SK-N-SH treated with all-trans-retinoic acid at 6 μM for 48 hours (cell line): Measurements from ENCODE around the gene ADAM23.

Experiments
- ATAC-seq: fragments of 200-7000 bp; cut with Tn5 transposase; 3 replicates; pipeline ENCODE4 v1.9.1; 2020; ENCODE audit warnings: mild to moderate bottlenecking, moderate library complexity
- ARNTL ChIP-seq: fragments of 450-650 bp; formaldehyde crosslinking; IDR thresholded peaks from 2 replicates; pipeline ENCODE4 v1.5.0; 2020; ENCODE audit warnings: low read depth, mild to moderate bottlenecking, moderate library complexity, borderline replicate concordance
- BACH2 ChIP-seq: fragments of 250-450 bp; sonication (Bioruptor Pico); IDR thresholded peaks from 2 replicates; pipeline ENCODE4 v1.9.0; 2021; ENCODE audit warnings: mild to moderate bottlenecking, borderline replicate concordance
- CREB5 ChIP-seq: fragments of 250-450 bp; sonication (Bioruptor Pico); IDR thresholded peaks from 2 replicates; pipeline ENCODE4 v1.5.1; 2020; ENCODE audit warnings: low read depth, mild to moderate bottlenecking, moderate library complexity
- CSDC2 ChIP-seq: fragments of 250-450 bp; sonication (Bioruptor Pico); IDR thresholded peaks from 2 replicates; pipeline ENCODE4 v1.5.0; 2020; ENCODE audit warnings: mild to moderate bottlenecking, moderate library complexity
- CSRNP3 ChIP-seq: fragments of 250-450 bp; sonication (Bioruptor Pico); IDR thresholded peaks from 2 replicates; pipeline ENCODE4 v1.5.1; 2021; ENCODE audit warnings: mild to moderate bottlenecking, moderate library complexity
- ESRRG ChIP-seq: fragments of 250-450 bp; sonication (Bioruptor Pico); IDR thresholded peaks from 2 replicates; pipeline ENCODE4 v1.6.1; 2021; ENCODE audit warnings: mild to moderate bottlenecking
- GLIS3 ChIP-seq: fragments of 250-450 bp; sonication (Bioruptor Pico); IDR thresholded peaks from 2 replicates; pipeline ENCODE4 v1.5.0; 2020; ENCODE audit warnings: mild to moderate bottlenecking, moderate library complexity
- ISL1 ChIP-seq: fragments of 250-450 bp; sonication (Bioruptor Pico); IDR thresholded peaks from 2 replicates; pipeline ENCODE4 v2.1.2; 2022; ENCODE audit warnings: mild to moderate bottlenecking, moderate library complexity
- OSR1 ChIP-seq: fragments of 250-450 bp; sonication (Bioruptor Pico); IDR thresholded peaks from 2 replicates; pipeline ENCODE4 v1.8.0; 2022; ENCODE audit warnings: moderate library complexity, mild to moderate bottlenecking, inconsistent platforms
- PATZ1 ChIP-seq: fragments of 250-450 bp; sonication (Bioruptor Pico); IDR thresholded peaks from 2 replicates; pipeline ENCODE4 v1.8.0; 2020; ENCODE audit warnings: mild to moderate bottlenecking, moderate library complexity, borderline replicate concordance
- PPARA ChIP-seq: fragments of 250-450 bp; sonication (Bioruptor Pico); IDR thresholded peaks from 2 replicates; pipeline ENCODE4 v1.5.0; 2020; ENCODE audit warnings: mild to moderate bottlenecking, borderline replicate concordance
- RARB ChIP-seq: fragments of 250-450 bp; sonication (Bioruptor Pico); IDR thresholded peaks from 2 replicates; pipeline ENCODE4 v1.8.0; 2021; ENCODE audit warnings: mild to moderate bottlenecking, moderate library complexity
- SNAI2 ChIP-seq: fragments of 250-450 bp; sonication (Bioruptor Pico); IDR thresholded peaks from 2 replicates; pipeline ENCODE4 v1.5.0; 2020; ENCODE audit warnings: mild to moderate bottlenecking, moderate library complexity
- TCF4 ChIP-seq: fragments of 250-450 bp; sonication (Bioruptor Pico); IDR thresholded peaks from 2 replicates; pipeline ENCODE4 v1.8.0; 2021; ENCODE audit warnings: mild to moderate bottlenecking, moderate library complexity, borderline replicate concordance
- TOX ChIP-seq: fragments of 250-450 bp; sonication (Bioruptor Pico); IDR thresholded peaks from 2 replicates; pipeline ENCODE4 v1.8.0; 2021; ENCODE audit warnings: mild to moderate bottlenecking, moderate library complexity, borderline replicate concordance
- TSHZ2 ChIP-seq: fragments of 250-450 bp; sonication (Bioruptor Pico); IDR thresholded peaks from 2 replicates; pipeline ENCODE4 v1.5.0; 2020; ENCODE audit warnings: mild to moderate bottlenecking, moderate library complexity
- ZC3H10 ChIP-seq: fragments of 250-450 bp; sonication (Bioruptor Pico); IDR thresholded peaks from 2 replicates; pipeline ENCODE4 v1.5.1; 2021; ENCODE audit warnings: mild to moderate bottlenecking, moderate library complexity
- ZFP3 ChIP-seq: fragments of 250-450 bp; sonication (Bioruptor Pico); IDR thresholded peaks from 2 replicates; pipeline ENCODE4 v1.5.0; 2020; ENCODE audit warnings: mild to moderate bottlenecking, moderate library complexity
- ZFP30 ChIP-seq: fragments of 450-650 bp; formaldehyde crosslinking; IDR thresholded peaks from 2 replicates; pipeline ENCODE4 v1.5.0; 2022; ENCODE audit warnings: mild to moderate bottlenecking, moderate library complexity
- ZNF565 ChIP-seq: fragments of 450-650 bp; formaldehyde crosslinking; conservative IDR thresholded peaks from 2 replicates; pipeline ENCODE4 v1.5.0; 2020; ENCODE audit warnings: low read depth, mild to moderate bottlenecking, moderate library complexity
- ZNF70 ChIP-seq: fragments of 450-650 bp; formaldehyde crosslinking; IDR thresholded peaks from 2 replicates; pipeline ENCODE4 v1.5.0; 2020; ENCODE audit warnings: mild to moderate bottlenecking, moderate library complexity
- ZNF8 ChIP-seq: fragments of 450-650 bp; formaldehyde crosslinking; IDR thresholded peaks from 2 replicates; pipeline ENCODE4 v1.5.0; 2020; ENCODE audit warnings: mild to moderate bottlenecking, moderate library complexity
- TF ChIP-seq, protein P1 (sequence below): fragments of 250-450 bp; sonication (Bioruptor Pico); IDR thresholded peaks from 2 replicates; pipeline ENCODE4 v1.8.0; 2021; ENCODE audit warnings: low read depth, mild to moderate bottlenecking, moderate library complexity, borderline replicate concordance

The ADAM23 gene

DNA sequence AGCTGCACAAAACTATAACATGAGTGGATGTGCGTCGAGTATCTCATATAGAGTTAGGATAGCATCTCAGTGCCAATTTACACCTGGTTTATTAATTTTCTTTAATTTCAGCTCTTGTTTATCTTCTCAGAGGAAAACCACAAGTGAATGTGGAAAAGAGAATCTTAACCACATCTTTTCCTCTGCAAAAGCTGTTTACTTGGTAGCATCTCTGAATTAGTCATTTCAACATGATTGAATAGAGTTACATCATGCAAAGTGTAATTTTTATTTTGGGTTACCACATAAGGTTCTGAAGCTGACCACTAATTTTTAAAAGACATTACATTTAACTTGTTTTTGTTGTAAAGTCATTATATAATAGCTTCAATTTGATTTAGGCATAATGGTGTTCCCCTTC is 115.2 kb downstream of the ADAM23 start (continued):
- no peak for TF ChIP-seq CSRNP3 (CRISPR knock-in tag)
- no peak for TF ChIP-seq ZNF70
- TF ChIP-seq BACH2 = no peak
- TF ChIP-seq ZNF8 (CRISPR knock-in tag) = no peak
- no peak for TF ChIP-seq ZNF565 (CRISPR knock-in tag)

GRCh38 chr2:206561962-206562361 is 118.6 kb downstream of the ADAM23 start:
- TF ChIP-seq ARNTL (CRISPR knock-in tag) (no peak), PPARA (no peak), ZNF70 (no peak), ISL1 (CRISPR knock-in tag) (no peak), SNAI2 (CRISPR knock-in tag) (no peak), ZFP30 (CRISPR knock-in tag) (no peak), OSR1 (CRISPR knock-in tag) (no peak), ZNF565 (CRISPR knock-in tag) (no peak), TCF4 (CRISPR knock-in tag) (no peak), CREB5 (CRISPR knock-in tag) (no peak), TSHZ2 (no peak), ZFP3 (CRISPR knock-in tag) (no peak), ZC3H10 (no peak), ZNF8 (CRISPR knock-in tag) (no peak), GLIS3 (no peak), PATZ1 (CRISPR knock-in tag) (no peak), RARB (CRISPR knock-in tag) (no peak), CSDC2 (CRISPR knock-in tag) (no peak), BACH2 (no peak)
- TF ChIP-seq, protein P1, sequence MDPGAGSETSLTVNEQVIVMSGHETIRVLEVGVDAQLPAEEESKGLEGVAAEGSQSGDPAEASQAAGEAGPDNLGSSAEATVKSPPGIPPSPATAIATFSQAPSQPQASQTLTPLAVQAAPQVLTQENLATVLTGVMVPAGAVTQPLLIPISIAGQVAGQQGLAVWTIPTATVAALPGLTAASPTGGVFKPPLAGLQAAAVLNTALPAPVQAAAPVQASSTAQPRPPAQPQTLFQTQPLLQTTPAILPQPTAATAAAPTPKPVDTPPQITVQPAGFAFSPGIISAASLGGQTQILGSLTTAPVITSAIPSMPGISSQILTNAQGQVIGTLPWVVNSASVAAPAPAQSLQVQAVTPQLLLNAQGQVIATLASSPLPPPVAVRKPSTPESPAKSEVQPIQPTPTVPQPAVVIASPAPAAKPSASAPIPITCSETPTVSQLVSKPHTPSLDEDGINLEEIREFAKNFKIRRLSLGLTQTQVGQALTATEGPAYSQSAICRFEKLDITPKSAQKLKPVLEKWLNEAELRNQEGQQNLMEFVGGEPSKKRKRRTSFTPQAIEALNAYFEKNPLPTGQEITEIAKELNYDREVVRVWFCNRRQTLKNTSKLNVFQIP (CRISPR knock-in tag) = no peak
- no peak for ATAC-seq

DNA sequence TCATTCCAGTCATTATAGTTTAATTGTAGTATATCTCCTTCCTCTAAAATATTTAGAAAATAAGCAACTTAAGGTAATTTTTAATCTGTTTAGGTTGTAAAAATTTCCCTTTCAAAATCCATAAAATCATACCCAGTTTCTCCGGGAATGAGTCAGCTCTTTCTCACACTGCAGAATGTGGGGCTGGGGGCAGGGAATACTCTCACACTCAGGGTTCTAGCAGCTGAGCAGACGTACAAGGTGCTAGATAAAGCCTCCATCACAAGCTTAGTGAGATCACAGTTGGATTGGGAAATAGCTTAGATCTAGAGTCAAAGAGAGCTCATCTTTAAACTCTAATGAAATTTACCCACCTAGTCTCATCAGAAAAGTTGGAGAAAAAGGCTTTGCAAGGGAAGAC is 119.0 kb downstream of the ADAM23 start:
- TF ChIP-seq BACH2 (no peak), PPARA (no peak), ISL1 (CRISPR knock-in tag) (no peak), ZNF565 (CRISPR knock-in tag) (no peak), CSDC2 (CRISPR knock-in tag) (no peak), ZC3H10 (no peak), CSRNP3 (CRISPR knock-in tag) (no peak), ZFP30 (CRISPR knock-in tag) (no peak), SNAI2 (CRISPR knock-in tag) (no peak), RARB (CRISPR knock-in tag) (no peak), PATZ1 (CRISPR knock-in tag) (no peak), GLIS3 (no peak), TCF4 (CRISPR knock-in tag) (no peak), TOX (CRISPR knock-in tag) (no peak), ZNF8 (CRISPR knock-in tag) (no peak), ZNF70 (no peak), OSR1 (CRISPR knock-in tag) (no peak), ESRRG (CRISPR knock-in tag) (no peak), ARNTL (CRISPR knock-in tag) (no peak)
- TF ChIP-seq, protein P1 (CRISPR knock-in tag) = no peak
- ATAC-seq = no peak
